SK-N-SH treated with all-trans-retinoic acid at 6 μM for 48 hours (cell line): ENCODE measurements around the gene MICB.
A peak's percentile ranks its signal among the peaks of the same experiment; 100 is the strongest.
"Not testable (repeated sequence)": the region's sequence is repeated elsewhere in the genome, so short reads cannot be mapped to it uniquely, and the experiment has no call there.

ENCODE experiments used
- ATAC-seq: fragments of 200-7000 bp; cut with Tn5 transposase; 3 replicates; pipeline ENCODE4 v1.9.1; 2020; ENCODE audit warnings: mild to moderate bottlenecking, moderate library complexity
- BACH2 ChIP-seq: fragments of 250-450 bp; sonication (Bioruptor Pico); IDR thresholded peaks from 2 replicates; pipeline ENCODE4 v1.9.0; 2021; ENCODE audit warnings: mild to moderate bottlenecking, borderline replicate concordance
- ISL1 ChIP-seq: fragments of 250-450 bp; sonication (Bioruptor Pico); IDR thresholded peaks from 2 replicates; pipeline ENCODE4 v2.1.2; 2022; ENCODE audit warnings: mild to moderate bottlenecking, moderate library complexity
- OSR1 ChIP-seq: fragments of 250-450 bp; sonication (Bioruptor Pico); IDR thresholded peaks from 2 replicates; pipeline ENCODE4 v1.8.0; 2022; ENCODE audit warnings: moderate library complexity, mild to moderate bottlenecking, inconsistent platforms
- PPARA ChIP-seq: fragments of 250-450 bp; sonication (Bioruptor Pico); IDR thresholded peaks from 2 replicates; pipeline ENCODE4 v1.5.0; 2020; ENCODE audit warnings: mild to moderate bottlenecking, borderline replicate concordance
- RARB ChIP-seq: fragments of 250-450 bp; sonication (Bioruptor Pico); IDR thresholded peaks from 2 replicates; pipeline ENCODE4 v1.8.0; 2021; ENCODE audit warnings: mild to moderate bottlenecking, moderate library complexity
- TCF4 ChIP-seq: fragments of 250-450 bp; sonication (Bioruptor Pico); IDR thresholded peaks from 2 replicates; pipeline ENCODE4 v1.8.0; 2021; ENCODE audit warnings: mild to moderate bottlenecking, moderate library complexity, borderline replicate concordance
- ZFP3 ChIP-seq: fragments of 250-450 bp; sonication (Bioruptor Pico); IDR thresholded peaks from 2 replicates; pipeline ENCODE4 v1.5.0; 2020; ENCODE audit warnings: mild to moderate bottlenecking, moderate library complexity
- ZFP30 ChIP-seq: fragments of 450-650 bp; formaldehyde crosslinking; IDR thresholded peaks from 2 replicates; pipeline ENCODE4 v1.5.0; 2022; ENCODE audit warnings: mild to moderate bottlenecking, moderate library complexity
- ZNF565 ChIP-seq: fragments of 450-650 bp; formaldehyde crosslinking; conservative IDR thresholded peaks from 2 replicates; pipeline ENCODE4 v1.5.0; 2020; ENCODE audit warnings: low read depth, mild to moderate bottlenecking, moderate library complexity
- ZNF70 ChIP-seq: fragments of 450-650 bp; formaldehyde crosslinking; IDR thresholded peaks from 2 replicates; pipeline ENCODE4 v1.5.0; 2020; ENCODE audit warnings: mild to moderate bottlenecking, moderate library complexity
- ZNF8 ChIP-seq: fragments of 450-650 bp; formaldehyde crosslinking; IDR thresholded peaks from 2 replicates; pipeline ENCODE4 v1.5.0; 2020; ENCODE audit warnings: mild to moderate bottlenecking, moderate library complexity
- TF ChIP-seq, protein P1 (sequence below): fragments of 250-450 bp; sonication (Bioruptor Pico); IDR thresholded peaks from 2 replicates; pipeline ENCODE4 v1.5.1; 2020; ENCODE audit warnings: low read depth, mild to moderate bottlenecking, moderate library complexity
- TF ChIP-seq, protein P2 (sequence below): fragments of 250-450 bp; sonication (Bioruptor Pico); IDR thresholded peaks from 2 replicates; pipeline ENCODE4 v1.5.1; 2021; ENCODE audit warnings: mild to moderate bottlenecking, moderate library complexity
- TF ChIP-seq, protein P3 (sequence below): fragments of 250-450 bp; sonication (Bioruptor Pico); IDR thresholded peaks from 2 replicates; pipeline ENCODE4 v1.8.0; 2021; ENCODE audit warnings: low read depth, mild to moderate bottlenecking, moderate library complexity, borderline replicate concordance
- TF ChIP-seq, protein P4 (sequence below): fragments of 250-450 bp; sonication (Bioruptor Pico); IDR thresholded peaks from 2 replicates; pipeline ENCODE4 v1.8.0; 2020; ENCODE audit warnings: mild to moderate bottlenecking, moderate library complexity, borderline replicate concordance
- TF ChIP-seq, protein P5 (sequence below): fragments of 250-450 bp; sonication (Bioruptor Pico); IDR thresholded peaks from 2 replicates; pipeline ENCODE4 v1.5.0; 2020; ENCODE audit warnings: mild to moderate bottlenecking, moderate library complexity

MICB gene

DNA sequence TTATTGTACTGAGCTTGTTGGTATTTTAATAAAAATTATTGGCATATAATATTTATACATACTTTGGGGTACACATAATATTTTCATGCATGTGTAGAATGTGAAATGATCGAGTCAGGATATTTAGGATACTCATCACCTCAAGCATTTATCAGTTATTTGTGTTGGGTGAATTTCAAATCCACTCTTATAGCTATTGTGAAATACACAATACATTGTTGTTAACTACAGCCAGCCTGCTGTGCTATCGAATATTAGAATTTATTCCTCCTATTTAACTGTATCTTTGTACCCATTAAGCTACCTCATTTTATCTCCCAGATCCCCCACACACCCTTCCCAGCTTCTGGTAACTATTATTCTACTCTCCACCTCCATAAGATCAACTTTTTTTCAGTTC is 14.6 kb upstream of the MICB start:
- ATAC-seq: no peak
- TF ChIP-seq BACH2 (no peak), ZNF70 (CRISPR knock-in tag) (no peak), ZNF8 (CRISPR knock-in tag) (no peak), ISL1 (CRISPR knock-in tag) (no peak), PPARA (CRISPR knock-in tag) (no peak)
- TF ChIP-seq, protein P1, sequence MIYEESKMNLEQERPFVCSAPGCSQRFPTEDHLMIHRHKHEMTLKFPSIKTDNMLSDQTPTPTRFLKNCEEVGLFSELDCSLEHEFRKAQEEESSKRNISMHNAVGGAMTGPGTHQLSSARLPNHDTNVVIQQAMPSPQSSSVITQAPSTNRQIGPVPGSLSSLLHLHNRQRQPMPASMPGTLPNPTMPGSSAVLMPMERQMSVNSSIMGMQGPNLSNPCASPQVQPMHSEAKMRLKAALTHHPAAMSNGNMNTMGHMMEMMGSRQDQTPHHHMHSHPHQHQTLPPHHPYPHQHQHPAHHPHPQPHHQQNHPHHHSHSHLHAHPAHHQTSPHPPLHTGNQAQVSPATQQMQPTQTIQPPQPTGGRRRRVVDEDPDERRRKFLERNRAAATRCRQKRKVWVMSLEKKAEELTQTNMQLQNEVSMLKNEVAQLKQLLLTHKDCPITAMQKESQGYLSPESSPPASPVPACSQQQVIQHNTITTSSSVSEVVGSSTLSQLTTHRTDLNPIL (CRISPR knock-in tag): no peak
- TF ChIP-seq, protein P2, sequence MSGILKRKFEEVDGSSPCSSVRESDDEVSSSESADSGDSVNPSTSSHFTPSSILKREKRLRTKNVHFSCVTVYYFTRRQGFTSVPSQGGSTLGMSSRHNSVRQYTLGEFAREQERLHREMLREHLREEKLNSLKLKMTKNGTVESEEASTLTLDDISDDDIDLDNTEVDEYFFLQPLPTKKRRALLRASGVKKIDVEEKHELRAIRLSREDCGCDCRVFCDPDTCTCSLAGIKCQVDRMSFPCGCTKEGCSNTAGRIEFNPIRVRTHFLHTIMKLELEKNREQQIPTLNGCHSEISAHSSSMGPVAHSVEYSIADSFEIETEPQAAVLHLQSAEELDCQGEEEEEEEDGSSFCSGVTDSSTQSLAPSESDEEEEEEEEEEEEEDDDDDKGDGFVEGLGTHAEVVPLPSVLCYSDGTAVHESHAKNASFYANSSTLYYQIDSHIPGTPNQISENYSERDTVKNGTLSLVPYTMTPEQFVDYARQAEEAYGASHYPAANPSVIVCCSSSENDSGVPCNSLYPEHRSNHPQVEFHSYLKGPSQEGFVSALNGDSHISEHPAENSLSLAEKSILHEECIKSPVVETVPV (CRISPR knock-in tag): no peak
- TF ChIP-seq, protein P3, sequence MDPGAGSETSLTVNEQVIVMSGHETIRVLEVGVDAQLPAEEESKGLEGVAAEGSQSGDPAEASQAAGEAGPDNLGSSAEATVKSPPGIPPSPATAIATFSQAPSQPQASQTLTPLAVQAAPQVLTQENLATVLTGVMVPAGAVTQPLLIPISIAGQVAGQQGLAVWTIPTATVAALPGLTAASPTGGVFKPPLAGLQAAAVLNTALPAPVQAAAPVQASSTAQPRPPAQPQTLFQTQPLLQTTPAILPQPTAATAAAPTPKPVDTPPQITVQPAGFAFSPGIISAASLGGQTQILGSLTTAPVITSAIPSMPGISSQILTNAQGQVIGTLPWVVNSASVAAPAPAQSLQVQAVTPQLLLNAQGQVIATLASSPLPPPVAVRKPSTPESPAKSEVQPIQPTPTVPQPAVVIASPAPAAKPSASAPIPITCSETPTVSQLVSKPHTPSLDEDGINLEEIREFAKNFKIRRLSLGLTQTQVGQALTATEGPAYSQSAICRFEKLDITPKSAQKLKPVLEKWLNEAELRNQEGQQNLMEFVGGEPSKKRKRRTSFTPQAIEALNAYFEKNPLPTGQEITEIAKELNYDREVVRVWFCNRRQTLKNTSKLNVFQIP (CRISPR knock-in tag): no peak
- TF ChIP-seq, protein P4, sequence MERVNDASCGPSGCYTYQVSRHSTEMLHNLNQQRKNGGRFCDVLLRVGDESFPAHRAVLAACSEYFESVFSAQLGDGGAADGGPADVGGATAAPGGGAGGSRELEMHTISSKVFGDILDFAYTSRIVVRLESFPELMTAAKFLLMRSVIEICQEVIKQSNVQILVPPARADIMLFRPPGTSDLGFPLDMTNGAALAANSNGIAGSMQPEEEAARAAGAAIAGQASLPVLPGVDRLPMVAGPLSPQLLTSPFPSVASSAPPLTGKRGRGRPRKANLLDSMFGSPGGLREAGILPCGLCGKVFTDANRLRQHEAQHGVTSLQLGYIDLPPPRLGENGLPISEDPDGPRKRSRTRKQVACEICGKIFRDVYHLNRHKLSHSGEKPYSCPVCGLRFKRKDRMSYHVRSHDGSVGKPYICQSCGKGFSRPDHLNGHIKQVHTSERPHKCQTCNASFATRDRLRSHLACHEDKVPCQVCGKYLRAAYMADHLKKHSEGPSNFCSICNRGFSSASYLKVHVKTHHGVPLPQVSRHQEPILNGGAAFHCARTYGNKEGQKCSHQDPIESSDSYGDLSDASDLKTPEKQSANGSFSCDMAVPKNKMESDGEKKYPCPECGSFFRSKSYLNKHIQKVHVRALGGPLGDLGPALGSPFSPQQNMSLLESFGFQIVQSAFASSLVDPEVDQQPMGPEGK: no peak

DNA sequence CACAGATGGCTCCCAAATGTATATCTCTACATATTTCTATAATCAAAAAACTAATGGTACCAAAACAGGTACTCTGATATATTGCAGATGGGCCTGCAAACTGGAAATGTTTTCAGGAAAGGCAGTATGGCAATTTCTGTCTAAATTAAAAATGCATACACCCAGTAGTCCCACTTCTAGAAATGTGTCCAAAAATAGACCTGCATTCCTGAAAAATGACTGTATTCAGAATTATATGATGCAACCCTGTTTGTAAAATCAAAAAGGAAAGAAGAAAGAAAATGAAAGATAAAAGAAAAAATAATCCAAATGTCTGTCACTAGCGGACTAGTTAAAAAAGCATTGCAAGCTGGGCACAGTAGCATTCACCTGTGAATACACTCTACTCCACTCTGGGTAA is 12.9 kb upstream of the MICB start:
- TF ChIP-seq ZFP3 (no peak), ZNF8 (CRISPR knock-in tag) (no peak), ZNF565 (CRISPR knock-in tag) (no peak), TCF4 (CRISPR knock-in tag) (no peak)
- no peak for ATAC-seq

DNA sequence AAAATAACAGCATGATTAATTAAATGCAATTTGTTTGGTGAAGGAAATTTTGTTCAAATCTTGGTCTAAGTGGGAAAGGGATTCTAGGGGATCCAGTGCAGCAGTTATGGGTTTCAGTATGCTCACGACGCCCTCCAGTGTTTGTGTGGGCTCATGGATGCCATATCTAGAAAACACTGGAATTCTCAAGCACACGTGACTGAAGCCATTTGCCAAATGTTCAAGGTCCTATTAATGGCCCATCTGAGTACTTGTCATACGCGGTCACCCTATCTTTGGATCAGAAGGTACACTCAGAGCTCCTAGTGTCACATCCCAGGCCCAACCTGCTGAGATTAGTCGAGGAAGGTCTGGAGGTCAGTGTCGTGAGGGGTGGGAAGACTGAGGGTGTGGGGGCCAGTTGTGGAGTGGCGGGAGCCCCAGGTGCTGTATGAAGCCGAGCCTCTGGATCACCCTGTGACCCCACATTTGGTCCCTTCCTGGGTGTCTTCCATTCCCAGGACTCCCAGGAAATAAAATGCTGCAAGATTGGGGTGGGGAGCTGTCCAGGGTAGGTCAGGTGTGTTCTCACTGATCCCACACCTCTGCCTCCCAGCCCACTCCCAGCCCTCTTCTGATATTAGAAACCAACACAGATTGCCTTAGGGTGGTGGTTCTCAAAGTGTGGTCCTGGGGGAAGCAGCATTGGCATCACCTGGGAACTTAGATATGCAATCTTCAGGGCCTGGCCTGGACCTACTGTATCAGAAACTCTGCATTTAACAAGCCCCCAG is 11.7 kb upstream of the MICB start:
- peak; percentile 65; the same call in 2 of the 3 replicates for ATAC-seq

DNA sequence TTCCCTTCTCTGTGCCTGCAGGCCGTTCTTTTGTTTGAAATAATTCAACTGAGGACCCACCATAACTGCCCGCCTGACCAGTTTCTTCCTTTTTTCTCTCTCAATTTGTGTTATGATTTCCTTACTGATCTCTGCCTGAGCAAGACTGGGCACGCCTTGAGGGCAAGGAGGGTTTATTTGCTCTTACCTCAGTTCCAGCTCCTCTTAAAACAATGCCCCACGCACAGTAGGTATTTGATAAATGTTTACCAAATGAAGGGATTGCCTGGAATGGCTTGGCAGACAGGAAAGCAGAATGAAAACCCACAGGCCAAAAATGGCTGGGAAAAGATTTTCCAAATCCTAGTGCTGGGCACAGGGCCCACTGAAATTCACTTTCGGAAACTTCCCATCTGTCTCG is 10.3 kb upstream of the MICB start:
- ATAC-seq: not testable (repeated sequence)

DNA sequence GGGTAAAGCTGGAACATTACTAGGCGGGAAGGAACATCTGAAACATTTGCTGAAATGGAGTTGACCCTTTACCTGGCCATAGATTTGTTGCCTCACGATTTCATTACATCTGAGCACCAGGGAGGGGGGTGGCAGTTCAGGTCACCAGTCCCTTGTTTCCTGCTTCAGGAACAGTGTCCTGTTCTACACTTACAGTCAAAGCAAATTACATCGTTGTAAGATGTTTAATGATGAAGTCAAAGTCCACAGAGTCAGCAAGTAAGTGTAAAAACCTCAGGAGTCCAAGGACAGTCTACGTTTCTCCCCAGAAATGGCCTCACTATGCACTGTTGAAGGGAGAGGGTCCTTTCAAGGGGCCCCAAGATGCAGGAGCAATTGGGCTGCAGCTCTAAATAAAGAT is 8.9 kb upstream of the MICB start:
- no peak for ATAC-seq
- no peak for TF ChIP-seq RARB (CRISPR knock-in tag)
- TF ChIP-seq, protein P5, sequence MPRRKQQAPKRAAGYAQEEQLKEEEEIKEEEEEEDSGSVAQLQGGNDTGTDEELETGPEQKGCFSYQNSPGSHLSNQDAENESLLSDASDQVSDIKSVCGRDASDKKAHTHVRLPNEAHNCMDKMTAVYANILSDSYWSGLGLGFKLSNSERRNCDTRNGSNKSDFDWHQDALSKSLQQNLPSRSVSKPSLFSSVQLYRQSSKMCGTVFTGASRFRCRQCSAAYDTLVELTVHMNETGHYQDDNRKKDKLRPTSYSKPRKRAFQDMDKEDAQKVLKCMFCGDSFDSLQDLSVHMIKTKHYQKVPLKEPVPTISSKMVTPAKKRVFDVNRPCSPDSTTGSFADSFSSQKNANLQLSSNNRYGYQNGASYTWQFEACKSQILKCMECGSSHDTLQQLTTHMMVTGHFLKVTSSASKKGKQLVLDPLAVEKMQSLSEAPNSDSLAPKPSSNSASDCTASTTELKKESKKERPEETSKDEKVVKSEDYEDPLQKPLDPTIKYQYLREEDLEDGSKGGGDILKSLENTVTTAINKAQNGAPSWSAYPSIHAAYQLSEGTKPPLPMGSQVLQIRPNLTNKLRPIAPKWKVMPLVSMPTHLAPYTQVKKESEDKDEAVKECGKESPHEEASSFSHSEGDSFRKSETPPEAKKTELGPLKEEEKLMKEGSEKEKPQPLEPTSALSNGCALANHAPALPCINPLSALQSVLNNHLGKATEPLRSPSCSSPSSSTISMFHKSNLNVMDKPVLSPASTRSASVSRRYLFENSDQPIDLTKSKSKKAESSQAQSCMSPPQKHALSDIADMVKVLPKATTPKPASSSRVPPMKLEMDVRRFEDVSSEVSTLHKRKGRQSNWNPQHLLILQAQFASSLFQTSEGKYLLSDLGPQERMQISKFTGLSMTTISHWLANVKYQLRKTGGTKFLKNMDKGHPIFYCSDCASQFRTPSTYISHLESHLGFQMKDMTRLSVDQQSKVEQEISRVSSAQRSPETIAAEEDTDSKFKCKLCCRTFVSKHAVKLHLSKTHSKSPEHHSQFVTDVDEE: no peak
- TF ChIP-seq, protein P4: no peak
- no peak for TF ChIP-seq ZNF70 (CRISPR knock-in tag)
- TF ChIP-seq, protein P2 (CRISPR knock-in tag): no peak
- no peak for TF ChIP-seq OSR1
- TF ChIP-seq ZFP30 (CRISPR knock-in tag): no peak
- TF ChIP-seq, all 23 proteins: peak for 0
